Stimulated activated CD8-positive, alpha-beta memory T cell treated with anti-CD3 and anti-CD28 coated beads, Interleukin-4, amount 100 ng/mL, for 48 hours (primary cell): ENCODE results near the gene GLIPR2.

Experiments
- DNase-seq: peaks from one replicate; pipeline ENCODE4 v3.0.0-alpha.2; 2020

Gene GLIPR2

GRCh38 chr9:36207546-36208012, 71.0 kb downstream of the GLIPR2 start:
- DNase-seq = no peak

- no peak for DNase-seq
These were observed 72.2 kb downstream of the GLIPR2 start for GRCh38 chr9:36208521-36209253.

GRCh38 chr9:36210722-36211121, 74.2 kb downstream of the GLIPR2 start:
- DNase-seq = no peak

DNA sequence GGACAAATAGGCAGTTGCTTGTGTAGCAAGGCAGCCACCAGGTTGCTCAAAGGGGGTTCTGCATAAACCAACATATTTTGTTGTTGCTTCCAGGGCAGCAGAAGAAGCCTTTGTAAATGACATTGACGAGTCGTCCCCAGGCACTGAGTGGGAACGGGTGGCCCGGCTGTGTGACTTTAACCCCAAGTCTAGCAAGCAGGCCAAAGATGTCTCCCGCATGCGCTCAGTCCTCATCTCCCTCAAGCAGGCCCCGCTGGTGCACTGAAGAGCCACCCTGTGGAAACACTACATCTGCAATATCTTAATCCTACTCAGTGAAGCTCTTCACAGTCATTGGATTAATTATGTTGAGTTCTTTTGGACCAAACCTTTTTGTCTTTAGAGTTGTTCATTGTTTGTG, 75.0 kb downstream of the GLIPR2 start:
- no peak for DNase-seq

- DNase-seq = no peak
These were observed 76.9 kb downstream of the GLIPR2 start for GRCh38 chr9:36213387-36213786.
